ENCODE data around the gene DPP6. TPM values are rescaled to one million over a fixed set of nuclear protein-coding genes. Genes with fewer than 3 reads are reported as not detected.
"Not testable (repeated sequence)": the region's sequence is repeated elsewhere in the genome, so short reads cannot be mapped to it uniquely, and the experiment has no call there.

The DPP6 gene
- total RNA-seq, 1 experiment from 2014 or later, result 1.3 TPM

DNA sequence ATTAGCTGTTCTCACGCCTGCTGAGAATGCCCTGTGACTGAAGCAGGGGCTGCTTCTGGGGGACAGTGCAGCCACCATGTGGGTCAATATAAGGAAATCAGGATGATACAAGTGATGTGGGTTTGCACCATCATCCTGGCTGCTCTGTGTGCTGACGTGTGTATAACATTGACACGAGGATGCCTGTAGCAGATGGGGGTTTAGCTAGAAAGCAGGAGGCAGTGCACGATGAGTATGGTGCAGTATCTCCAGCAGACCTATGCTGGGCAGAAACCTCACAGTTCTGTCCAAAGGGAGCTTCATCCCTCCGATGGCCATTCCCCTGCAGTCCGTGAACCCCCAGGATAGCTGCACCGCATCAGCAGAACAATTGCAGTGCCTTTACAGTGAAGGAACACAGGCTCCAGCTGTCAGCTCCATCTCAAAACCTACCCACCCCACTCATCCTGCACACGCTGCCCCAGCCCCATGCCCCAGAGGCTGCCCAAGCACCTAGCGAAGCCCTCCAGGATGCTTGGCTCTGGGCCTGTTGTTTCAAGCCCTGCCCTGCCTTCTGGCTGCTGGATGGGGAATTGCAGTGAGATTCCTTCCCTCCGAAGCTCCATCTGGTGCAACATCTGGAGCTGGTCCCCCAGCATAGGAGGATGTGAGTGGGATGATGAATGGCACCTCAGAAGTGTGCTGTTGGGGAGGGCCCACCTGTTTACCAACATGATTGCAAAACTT is 96.8 kb downstream of the DPP6 start:
- DNase-seq (ENCODE audit: low read depth), result not testable (repeated sequence)

DNA sequence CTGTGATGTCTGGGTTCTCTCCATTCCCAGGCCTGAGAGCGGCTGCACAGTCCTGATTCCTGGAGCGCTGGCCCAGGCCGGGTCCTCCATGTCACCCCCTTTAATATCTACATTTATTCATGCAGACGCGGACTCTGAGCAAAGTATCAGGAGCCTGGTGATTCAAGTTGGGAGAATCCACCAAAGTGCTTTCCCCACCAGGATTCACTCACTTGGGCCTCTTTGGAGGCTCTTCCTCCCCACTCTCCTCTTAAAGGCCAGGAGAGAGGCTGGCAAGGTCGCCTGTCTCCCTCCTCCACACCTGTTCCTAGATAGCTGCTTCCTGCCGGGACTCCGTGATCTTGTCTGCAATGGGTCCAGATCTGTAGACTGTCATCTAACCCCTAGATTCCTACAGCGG is 98.5 kb downstream of the DPP6 start:
- DNase-seq (ENCODE audit: low read depth), result not testable (repeated sequence)

DNA sequence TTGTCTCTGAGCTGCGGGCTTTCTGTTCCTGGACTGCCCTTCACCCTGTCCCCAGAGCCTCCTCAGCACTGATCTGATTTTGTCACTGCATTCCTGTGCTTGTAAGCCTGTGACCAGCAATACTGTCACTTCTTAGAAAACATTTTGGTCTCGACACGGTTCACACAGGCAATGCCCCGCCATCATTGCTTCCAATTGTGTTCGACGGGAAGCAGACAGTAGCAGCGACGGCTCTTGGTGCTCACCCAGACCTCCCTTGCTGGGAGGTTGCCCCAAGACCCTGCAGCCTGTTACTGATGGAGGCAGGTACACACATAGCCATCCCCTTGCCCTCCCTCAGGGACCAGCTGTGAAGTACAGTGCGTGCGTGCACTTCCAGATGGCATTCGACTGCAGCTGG is 99.1 kb downstream of the DPP6 start:
- not testable (repeated sequence) for DNase-seq (ENCODE audit: low read depth)

GRCh38 chr7:154155928-154156327 is 103.7 kb downstream of the DPP6 start:
- DNase-seq (ENCODE audit: low read depth), result peak; percentile 8

DNA sequence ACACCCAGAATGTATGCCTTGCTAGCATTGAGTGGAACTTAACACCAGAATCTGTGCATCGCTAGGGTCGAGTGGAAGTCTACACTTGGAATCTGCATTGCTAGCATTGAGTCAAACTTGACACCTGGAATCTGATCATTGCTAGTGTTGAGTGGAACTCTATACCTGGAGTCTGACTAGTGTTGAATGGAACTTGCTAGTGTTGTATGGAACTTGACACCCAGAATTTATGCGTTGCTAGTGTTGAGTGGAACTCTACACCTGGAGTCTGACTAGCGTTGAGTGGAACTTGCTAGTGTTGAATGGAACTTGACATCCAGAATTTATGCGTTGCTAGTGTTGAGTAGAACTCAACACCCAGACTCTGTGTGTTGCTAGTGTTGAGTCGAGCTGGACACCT is 110.7 kb downstream of the DPP6 start:
- DNase-seq (ENCODE audit: low read depth), result not testable (repeated sequence)

DNA sequence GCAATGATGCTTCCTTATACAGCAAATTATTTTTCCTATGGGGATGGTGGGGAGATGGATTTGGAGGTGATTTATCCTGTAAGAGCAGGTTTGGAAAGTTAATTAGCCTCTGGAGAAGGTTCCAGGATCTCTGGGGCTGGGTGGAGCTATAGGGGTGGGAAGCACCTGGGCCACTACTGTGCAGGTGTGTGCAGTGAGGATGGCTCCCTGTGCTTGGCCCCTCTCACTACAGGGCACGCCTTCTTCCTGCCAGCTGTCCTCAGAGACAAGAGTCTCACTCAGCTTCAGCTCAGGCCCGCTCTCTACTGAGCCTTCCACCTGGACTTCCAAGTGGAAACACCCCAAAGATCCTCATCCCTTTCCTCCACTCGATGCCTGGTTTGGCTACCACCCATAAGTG is 111.4 kb downstream of the DPP6 start:
- not testable (repeated sequence) for DNase-seq (ENCODE audit: low read depth)

- DNase-seq (ENCODE audit: low read depth), result no peak
These were observed 114.9 kb downstream of the DPP6 start for GRCh38 chr7:154167051-154167450.

DNA sequence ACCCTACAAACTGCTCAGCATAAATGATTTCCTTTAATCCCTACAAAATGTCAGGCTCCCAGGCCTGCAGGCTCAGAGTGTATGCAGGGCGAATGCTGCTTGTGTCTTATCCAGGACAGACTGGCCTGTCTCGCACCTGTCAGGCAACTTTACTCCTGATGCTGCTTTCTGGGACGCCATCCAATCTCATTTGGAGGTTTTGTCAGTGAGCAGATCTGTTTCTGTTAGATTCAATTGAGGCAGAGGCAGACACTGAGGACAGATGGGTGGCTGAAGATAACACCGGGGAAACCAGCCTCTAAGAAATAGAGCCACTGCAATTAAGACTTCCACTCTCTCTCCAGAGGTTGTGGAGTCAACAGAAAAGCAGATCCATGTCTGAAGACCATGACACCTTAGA is 115.6 kb downstream of the DPP6 start:
- DNase-seq (ENCODE audit: low read depth), result no peak

DNA sequence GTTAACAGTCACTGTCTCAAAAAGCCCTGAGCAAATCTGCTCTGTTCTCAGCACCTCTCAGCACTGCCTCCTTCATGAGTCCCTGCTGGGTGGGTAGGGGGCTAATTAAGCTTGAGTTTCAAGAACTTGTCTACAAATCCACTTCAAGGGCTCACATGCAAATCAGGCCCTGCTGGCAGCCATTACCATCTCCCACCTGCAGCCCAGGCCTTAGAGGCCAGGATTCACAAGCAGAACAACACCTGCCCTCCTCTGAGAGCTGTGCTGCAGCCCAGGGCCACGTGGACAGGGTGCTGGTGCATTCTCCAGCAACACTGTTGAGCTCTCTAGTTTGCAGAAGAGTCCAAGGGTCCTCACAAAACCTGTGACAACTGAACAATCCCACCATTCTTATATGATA is 119.2 kb downstream of the DPP6 start:
- no peak for DNase-seq (ENCODE audit: low read depth)

DNA sequence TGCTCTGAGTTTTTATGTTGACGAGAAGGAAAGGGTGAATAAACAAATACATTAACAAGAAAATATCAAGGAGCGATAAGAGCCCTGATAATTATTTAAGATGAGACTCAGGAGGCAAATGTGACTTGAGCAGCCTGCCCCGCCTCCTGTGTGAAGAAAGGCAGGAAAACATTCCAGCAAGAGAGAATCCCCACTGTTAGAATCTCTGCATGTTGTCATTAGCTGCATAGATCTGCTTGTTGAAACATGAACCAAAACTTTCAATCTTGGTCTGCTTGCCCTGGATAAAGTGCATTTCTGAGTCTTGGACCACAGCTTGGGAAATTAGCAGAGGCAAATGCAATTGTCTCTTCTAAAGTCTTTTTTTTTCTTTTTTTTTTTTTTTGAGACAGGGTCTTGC is 120.0 kb downstream of the DPP6 start:
- DNase-seq (ENCODE audit: low read depth), result no peak

DNA sequence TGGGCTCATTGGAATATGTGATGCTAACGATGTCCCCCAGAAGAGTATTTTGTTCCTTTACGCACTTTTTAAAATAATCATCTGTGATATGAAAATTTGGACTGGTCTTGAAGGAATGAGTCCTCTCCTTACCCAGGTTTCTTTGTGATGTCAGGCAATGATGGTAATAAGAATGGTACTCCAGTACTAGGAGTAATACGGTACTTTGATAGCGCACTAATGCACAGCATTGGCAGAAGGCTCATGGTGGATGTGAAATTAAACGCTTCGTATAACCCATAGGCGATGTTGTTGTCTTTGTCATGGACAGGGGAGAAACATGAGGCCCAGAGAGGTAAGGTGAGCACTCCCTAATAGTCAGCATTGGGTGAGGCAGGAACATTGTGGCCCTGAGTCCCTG is 125.4 kb downstream of the DPP6 start:
- DNase-seq (ENCODE audit: low read depth), result no peak

DNA sequence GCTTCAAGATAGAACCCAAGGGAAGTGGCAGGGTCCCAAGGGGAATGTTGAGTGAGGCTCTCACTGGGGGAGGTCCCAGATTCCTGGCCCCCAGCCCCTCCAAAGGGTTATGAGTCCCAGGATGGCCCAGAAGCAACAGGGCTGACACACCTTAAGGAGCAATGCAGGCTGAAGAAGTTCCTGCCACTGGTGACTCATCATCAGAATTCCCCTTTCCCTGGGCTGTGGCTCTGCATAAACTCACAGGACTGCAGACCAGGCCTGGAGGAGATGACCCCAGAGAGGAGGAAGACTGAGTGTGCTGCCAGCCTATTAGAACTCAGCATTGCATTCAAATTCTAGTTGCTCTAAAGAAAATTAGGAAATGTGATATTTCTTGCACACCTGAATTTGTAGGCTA is 126.7 kb downstream of the DPP6 start:
- DNase-seq (ENCODE audit: low read depth), result peak; percentile 4

GRCh38 chr7:154183482-154183881 is 131.3 kb downstream of the DPP6 start:
- peak; percentile 3 for DNase-seq (ENCODE audit: low read depth)

DNA sequence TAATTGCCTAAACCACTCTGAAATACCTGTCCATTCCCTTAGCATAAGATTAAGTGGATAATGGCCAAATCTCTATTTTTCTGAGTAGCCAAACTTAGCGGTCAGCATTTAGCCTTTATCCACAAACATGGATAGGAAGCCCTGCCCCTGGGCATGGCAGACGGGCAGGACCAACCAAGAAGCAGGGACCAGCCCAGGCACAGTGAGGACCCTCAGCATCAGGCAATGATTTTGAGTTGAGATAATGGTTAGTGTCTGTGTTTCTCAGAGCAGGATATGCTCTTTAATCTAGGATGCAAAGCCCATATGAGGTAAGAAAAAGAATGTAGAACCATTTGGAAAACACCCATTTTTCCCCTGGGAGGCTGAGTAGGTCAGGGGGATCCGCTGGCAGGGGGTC is 131.7 kb downstream of the DPP6 start:
- no peak for DNase-seq (ENCODE audit: low read depth)

- no peak for DNase-seq (ENCODE audit: low read depth)
These were observed 134.6 kb downstream of the DPP6 start for GRCh38 chr7:154186811-154187210.

DNA sequence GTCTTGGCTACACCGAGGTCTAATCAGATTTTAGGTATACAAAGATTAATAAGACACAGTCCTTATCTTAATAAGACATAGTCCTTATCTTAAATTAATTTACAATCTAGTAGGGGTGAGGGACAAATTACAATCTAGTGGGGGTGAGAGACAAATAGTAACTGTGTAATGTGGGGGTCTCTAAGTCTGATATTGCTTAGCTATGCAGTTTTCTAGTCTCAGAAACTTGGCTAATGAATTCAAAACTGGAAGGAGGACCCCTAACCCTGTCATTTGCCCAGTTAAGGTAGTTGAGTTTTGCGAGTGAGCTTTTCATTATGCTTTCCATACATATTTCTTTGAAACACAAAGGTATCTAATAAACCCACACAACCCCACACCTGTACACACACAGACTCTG is 136.1 kb downstream of the DPP6 start:
- DNase-seq (ENCODE audit: low read depth), result no peak

DNA sequence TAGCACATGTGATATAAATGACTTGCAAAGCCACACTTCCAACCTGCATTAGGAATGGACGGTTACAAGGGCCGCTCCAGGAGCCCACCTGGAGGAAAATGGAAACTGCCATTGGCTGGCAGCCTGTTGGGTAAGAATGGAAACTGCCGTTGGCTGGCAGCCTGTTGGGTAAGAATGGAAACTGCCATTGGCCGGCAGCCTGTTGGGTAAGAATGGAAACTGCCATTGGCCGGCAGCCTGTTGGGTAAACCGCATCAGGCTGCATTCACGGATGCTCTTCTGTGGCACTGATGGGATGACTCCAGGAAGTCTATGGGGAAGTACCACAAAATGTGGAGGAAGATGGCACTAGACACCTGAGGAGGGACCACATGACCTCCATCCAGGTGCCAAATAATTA is 143.1 kb downstream of the DPP6 start:
- DNase-seq (ENCODE audit: low read depth), result no peak

DNA sequence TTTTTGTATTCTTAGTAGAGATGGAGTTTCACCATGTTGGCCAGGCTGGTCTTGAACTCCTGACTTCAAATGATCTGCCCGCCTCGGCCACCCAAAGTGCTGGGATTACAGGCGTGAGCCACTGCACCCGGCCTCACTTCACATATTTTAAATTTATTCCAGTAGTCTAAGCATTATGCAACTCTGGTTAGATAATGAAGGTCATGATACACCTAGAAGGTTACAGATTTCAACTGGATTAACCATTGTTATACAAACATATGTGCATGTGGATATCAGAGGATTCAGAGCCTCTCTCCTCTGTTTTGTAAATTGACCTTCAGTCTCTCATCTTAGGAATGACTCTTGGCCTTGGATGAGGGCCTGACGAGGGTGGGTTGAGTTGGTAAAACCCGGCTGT is 146.3 kb downstream of the DPP6 start:
- no peak for DNase-seq (ENCODE audit: low read depth)

GRCh38 chr7:154200241-154200640 is 148.0 kb downstream of the DPP6 start:
- DNase-seq (ENCODE audit: low read depth), result no peak

DNA sequence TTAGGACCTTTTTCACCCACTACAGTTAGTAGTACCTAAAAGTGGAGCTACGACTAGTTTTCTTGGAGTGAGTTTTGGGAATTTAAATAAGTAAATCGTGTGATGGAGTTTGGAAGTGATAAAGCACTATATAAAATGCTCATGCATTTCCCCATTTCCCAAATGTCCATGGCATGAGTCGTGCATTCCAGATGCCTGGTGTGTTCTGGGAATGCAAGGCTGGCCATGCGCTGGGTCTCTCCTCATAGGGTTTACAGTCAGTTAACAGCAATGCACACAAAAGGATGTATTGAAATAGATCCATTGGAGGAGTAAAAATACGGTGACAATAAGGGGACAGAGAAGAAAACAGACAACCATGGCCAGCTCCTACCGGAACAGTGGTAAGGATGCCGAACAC is 149.8 kb downstream of the DPP6 start:
- DNase-seq (ENCODE audit: low read depth), result no peak

DNA sequence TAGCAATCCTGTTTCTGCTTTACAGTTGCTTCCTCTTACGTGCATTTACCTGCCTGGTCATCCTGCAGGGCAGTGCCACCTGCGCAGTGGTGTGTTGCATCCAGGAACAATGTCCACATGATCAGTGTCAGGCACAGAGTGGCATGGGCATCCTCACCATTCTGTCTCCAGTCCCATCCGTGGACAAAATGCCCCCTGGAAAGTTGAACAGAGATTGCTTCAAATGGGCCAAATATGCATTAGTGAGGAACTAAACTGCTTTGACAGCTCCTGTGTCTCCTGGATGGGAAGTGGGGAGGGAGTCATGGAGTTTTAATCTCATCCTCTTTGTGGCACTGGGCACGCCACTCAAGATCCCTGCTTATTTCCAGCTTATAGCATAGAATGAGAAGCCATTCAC is 151.8 kb downstream of the DPP6 start:
- DNase-seq (ENCODE audit: low read depth), result no peak

- DNase-seq (ENCODE audit: low read depth), result no peak
These were observed 160.7 kb downstream of the DPP6 start for GRCh38 chr7:154212861-154213260.

DNA sequence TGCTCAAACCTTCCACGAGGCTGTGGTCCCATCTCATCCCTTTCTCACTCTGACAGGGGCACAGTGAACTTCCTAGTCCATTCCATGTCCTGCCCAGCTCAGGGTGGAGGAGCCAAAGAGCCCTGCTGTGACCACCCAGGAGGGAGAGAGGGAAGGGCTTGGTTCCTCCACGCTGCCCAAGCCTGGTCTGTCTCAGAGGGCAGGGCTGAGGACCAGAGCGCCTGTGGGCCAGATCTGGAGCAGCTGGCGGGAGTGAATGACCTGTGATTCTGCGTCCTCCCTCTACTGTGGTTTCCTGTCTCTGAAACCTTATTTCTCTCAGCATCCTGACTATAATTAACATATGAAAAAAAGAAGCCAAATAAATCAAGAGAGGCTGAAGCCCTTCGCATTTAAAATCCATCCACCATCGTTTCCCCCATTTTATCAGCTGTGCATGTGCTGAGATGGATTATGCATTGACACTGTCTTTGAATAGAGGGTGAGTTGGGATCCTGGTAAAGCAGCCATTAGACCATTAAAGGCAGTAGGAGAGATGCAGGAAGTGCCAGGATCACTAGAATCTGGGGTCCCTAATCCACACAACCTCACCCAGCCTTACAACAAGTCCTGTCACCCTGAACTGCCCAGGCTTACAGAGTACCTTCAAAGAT is 165.6 kb downstream of the DPP6 start:
- no peak for DNase-seq (ENCODE audit: low read depth)

DNA sequence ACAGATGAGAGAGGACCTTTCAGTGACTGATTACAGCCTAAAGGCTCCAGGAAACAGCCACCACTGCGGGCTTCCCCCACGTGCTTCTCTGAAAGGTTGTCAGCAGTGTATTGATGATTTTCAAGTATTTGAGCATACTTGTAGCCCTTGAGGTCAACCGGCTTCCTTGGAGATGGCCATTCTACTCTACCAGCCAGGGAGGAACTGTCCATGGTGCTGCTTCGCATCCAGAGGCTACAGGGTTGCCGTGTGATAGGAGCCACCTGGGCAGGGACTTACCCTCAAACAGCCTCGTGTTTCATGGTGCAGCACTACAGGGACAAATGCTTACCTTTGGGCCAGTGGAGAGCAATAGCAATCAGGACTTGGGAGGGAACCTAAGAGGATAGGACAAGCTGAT is 179.5 kb downstream of the DPP6 start:
- no peak for DNase-seq (ENCODE audit: low read depth)
